ENCODE results near the gene METRNL. TPM values are rescaled to one million over a fixed set of nuclear protein-coding genes. Genes with fewer than 3 reads are reported as not detected.

METRNL gene
- total RNA-seq, 2 experiments from 2014 or later: 11.1 to 13.2 TPM

DNA sequence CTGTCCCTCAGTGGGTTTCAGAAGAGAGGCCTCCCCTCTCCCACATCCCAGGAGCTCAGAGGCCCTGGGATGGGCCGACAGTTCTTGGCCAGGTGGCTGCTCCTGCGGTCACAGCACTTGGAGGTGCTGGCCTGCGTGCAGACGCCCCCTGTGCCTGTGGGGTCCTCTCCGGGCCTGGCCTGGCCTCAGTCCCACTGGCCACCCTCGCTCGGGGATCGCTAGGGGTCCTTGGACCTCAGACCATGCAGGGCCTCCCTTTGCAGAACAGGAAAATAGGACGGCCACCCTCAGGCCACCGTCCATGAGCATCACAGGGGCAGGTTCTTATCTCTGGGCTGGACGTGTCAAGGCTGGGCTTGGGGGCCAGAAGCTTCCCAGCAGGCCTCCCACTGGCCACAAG lies 30.0 kb downstream of the METRNL start:
- peaks cover 4% of the 10 kb centered on the region for H3K27me3 Mint-ChIP-seq
- no peak overlapping the region for H3K4me3 Mint-ChIP-seq
- no peak overlapping the region for H3K27ac Mint-ChIP-seq
- no peaks in the 10 kb centered on the region for H3K4me1 Mint-ChIP-seq
- no peak for ATAC-seq (ENCODE audit: low read depth)
- no peak for DNase-seq
- no peaks in the 10 kb centered on the region for H3K9me3 Mint-ChIP-seq
- H3K36me3 Mint-ChIP-seq: no peaks in the 10 kb centered on the region
- POLR2A ChIA-PET: no interaction called here

DNA sequence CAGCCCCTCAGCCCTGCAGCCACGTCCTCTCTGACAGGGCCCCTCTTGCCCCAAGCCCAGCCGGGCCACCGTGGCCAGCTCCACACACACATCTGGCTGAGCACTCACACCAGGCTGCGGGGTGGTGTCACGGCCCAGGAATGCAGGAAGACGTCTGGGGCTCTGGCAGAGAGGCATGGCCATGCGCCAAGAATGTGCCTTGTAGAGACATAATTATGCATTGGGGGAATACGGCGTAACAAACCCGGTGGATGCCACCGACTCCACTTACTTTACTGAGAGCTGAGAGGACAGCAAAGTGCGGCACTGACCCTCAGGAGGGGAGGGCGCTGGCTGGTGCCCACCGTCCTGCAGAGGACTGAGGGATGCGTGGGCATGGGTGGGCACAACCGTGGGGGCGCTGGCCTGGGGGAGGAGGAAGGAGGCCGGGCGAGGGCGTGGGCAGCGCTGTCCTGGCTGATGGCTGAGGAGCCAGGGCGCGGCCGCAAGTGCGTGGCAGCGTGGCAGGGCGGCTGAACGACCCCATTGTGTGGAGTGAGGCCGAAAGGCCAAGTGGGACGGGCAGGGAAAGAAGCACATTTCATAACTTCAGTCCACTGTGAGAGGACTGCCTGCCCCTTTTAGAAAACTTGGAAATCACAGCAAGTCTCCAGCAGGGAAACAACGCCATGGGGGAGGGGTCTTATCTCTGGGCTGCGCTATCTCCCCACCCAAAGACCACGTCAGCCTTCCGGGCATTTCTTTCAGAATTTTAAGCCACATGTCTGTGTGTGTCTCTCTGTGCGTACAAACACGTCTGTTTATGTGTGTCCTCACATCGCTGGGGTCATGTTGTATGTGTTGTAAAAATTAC lies 30.6 kb downstream of the METRNL start:
- POLR2A ChIA-PET: no interaction called here
- no peaks in the 10 kb centered on the region for H3K4me1 Mint-ChIP-seq

DNA sequence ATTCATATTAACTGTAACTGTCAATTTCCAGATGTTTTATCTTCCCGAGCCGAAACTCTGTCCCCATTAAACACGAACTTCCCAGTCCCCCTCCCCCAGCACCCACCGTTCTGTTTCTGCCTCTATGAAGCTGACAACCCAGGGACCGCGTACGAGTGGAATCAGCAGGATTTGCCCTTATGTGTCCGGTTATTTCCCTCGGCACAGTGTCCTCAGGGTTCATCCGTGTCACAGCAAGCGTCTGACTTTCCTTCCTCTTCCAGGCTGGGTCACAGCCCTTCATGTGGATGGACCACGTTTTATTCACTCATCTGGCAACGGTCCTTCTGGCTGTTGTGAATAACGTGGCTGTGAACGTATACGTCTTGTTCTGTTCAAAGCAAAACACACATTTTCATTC lies 31.3 kb downstream of the METRNL start:
- Mint-ChIP-seq H3K36me3 (no peaks in the 10 kb centered on the region), H3K27ac (no peak overlapping the region), H3K4me3 (no peak overlapping the region), H3K27me3 (peaks cover 4% of the 10 kb centered on the region), H3K4me1 (no peaks in the 10 kb centered on the region), H3K9me3 (no peaks in the 10 kb centered on the region)
- no peak for ATAC-seq (ENCODE audit: low read depth)
- DNase-seq: no peak
- POLR2A ChIA-PET: no interaction called here

More for the DNA sequence above, 30.6 kb downstream of the METRNL start:
- H3K27me3 Mint-ChIP-seq: peaks cover 4% of the 10 kb centered on the region
- no peaks in the 10 kb centered on the region for H3K9me3 Mint-ChIP-seq
- ATAC-seq (ENCODE audit: low read depth): no peak
- no peaks in the 10 kb centered on the region for H3K36me3 Mint-ChIP-seq
- DNase-seq: no peak
- H3K4me3 Mint-ChIP-seq: no peak overlapping the region
- no peak overlapping the region for H3K27ac Mint-ChIP-seq

DNA sequence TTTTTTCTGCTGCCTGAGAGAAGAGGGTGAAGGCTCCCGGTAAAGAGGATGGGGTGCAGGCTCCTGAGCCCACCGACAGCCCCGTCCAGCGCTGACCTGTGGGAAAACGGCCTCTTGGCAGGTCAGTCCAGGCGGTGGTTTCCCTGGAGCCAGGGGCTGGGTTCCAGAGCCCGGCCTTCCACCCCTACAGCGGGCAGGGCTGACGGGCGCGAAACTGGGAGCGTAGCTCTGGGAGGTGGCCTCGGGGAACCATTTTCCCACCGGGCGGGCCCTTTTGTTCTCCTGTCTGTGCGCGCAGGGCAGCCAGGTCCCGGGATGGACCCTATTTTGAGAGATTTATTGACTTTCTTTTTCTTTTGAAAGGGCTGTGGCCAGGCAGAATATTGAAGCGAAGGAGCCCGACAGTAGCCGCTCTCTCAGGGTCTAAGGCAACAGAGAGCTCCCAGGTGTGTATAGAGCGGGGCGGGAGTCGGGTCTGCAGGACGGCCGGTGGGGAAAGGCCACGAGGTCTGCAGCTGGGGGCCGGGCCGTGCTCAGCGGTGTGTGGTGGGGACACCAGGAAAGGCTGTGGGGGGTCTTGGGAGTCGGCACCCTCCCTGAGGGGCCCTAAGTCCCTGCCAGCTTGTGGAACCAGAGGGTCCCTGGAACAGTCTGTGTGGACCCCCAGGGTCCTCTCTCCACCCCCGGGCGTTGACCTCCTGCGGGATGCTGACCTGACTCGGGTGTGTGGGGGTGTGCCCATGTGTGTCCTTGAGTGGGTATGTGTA lies 32.3 kb downstream of the METRNL start:
- POLR2A ChIA-PET: no interaction called here
- H3K27ac Mint-ChIP-seq: no peak overlapping the region
- H3K36me3 Mint-ChIP-seq: no peaks in the 10 kb centered on the region
- no peak overlapping the region for H3K4me3 Mint-ChIP-seq
- ATAC-seq (ENCODE audit: low read depth): no peak
- DNase-seq: no peak
- H3K27me3 Mint-ChIP-seq: peaks cover 7% of the 10 kb centered on the region
- no peaks in the 10 kb centered on the region for H3K9me3 Mint-ChIP-seq
- H3K4me1 Mint-ChIP-seq: no peaks in the 10 kb centered on the region

DNA sequence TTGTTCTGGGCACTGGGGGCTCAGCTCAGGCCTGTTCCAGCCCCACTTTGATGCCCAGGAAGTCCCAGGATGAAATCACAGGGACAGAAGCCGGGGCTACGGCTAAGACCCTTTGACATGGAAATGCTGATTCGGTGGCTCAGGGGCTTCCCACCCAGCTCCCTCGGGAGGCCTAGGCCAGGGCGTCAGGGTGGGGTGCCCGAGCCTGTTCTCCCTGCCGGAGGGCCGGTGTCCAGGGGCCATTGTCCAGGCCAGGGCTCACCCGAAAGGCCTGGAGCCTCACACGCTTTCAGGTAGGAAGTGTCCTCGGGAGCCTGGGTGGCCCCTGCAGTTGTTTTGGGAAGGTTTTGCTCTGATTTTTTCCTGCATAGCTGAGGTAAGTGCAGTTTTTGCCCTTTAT lies 34.0 kb downstream of the METRNL start:
- DNase-seq (no peak), ATAC-seq (ENCODE audit: low read depth) (no peak)
- no peak overlapping the region for H3K27ac Mint-ChIP-seq
- POLR2A ChIA-PET: no interaction called here
- H3K36me3 Mint-ChIP-seq: no peaks in the 10 kb centered on the region
- peaks cover 2% of the 10 kb centered on the region for H3K4me1 Mint-ChIP-seq
- H3K4me3 Mint-ChIP-seq: no peak overlapping the region
- peaks cover 5% of the 10 kb centered on the region for H3K27me3 Mint-ChIP-seq
- H3K9me3 Mint-ChIP-seq: no peaks in the 10 kb centered on the region

DNA sequence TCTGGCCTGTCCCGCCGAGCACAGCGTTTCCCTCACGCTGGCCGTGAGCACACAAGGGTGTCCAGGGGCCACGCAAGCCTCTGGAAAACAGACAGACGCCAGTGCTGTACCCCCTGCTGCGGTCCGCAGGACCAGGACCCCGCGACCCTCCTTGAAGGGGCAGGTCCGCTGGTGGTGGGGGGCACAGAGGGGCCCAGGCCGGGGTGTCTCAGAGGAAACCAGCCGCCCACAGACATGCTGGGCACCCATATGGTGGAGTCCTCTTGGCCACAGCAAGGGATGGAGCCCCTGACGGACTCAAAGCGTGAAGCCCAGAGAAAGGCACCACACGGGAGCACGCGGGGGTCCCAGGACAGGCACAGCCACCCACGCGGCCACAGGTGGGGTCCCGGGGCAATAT lies 34.4 kb downstream of the METRNL start:
- Mint-ChIP-seq H3K9me3 (no peaks in the 10 kb centered on the region), H3K4me3 (no peak overlapping the region), H3K36me3 (no peaks in the 10 kb centered on the region), H3K27ac (no peak overlapping the region), H3K27me3 (peaks cover 8% of the 10 kb centered on the region), H3K4me1 (peaks cover 3% of the 10 kb centered on the region)
- ATAC-seq (ENCODE audit: low read depth) (no peak), DNase-seq (no peak)
- POLR2A ChIA-PET: no interaction called here

DNA sequence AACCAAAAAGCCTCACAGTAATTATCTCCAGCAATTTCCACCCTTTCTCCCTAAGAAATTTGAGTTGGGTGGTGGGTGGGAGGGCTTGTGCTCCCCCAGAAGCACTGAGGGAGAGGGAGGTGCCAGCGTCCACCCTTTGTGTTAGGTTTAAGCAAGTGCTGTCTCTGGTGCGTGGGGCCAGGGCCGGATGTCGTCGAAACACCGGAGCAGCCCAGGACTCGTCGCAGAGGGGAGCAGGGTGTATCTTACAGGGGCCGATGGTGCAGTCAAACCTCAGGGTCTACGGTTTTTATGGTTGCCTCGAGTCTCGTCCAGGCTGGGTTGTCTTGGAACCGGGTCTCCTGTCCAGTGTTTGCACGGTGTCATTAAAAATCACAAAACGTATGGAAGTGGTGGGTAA lies 35.3 kb downstream of the METRNL start:
- Mint-ChIP-seq H3K4me3 (no peak overlapping the region), H3K36me3 (no peaks in the 10 kb centered on the region), H3K9me3 (peaks cover 1% of the 10 kb centered on the region), H3K27ac (no peak overlapping the region), H3K4me1 (peaks cover 10% of the 10 kb centered on the region), H3K27me3 (peaks cover 16% of the 10 kb centered on the region)
- DNase-seq (no peak), ATAC-seq (ENCODE audit: low read depth) (no peak)
- POLR2A ChIA-PET: no interaction called here

DNA sequence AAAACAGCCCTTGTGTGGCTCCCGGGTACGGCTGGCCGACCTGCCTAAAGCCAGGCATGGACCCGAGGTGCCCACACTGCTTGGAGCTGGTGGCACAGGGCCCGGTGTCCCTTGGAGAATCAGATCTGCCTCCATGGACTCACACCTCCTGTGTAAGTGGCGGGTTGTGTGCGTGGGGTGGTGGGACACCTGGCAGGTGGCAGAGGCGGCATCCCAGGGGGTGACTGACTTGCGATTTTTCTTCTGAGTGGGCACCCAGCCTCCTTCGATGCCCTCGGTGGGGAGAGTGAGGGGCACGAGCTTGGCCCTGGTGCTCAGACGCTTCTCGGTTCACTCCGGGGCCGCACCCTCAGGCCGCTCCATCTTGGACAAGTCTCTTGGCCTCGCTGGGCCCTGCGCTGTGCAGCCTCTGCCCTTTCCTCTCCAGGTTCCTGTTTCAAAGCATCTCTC lies 35.8 kb downstream of the METRNL start:
- Mint-ChIP-seq H3K4me3 (no peak overlapping the region), H3K36me3 (no peaks in the 10 kb centered on the region), H3K27ac (no peak overlapping the region), H3K9me3 (peaks cover 1% of the 10 kb centered on the region), H3K27me3 (peaks cover 16% of the 10 kb centered on the region), H3K4me1 (peaks cover 11% of the 10 kb centered on the region)
- POLR2A ChIA-PET: interaction anchor here (0.6 kb wide), 1 partner anchor 10 kb away, joined by 3 read pairs; no protein-coding TSS in a partner anchor
- DNase-seq (no peak), ATAC-seq (ENCODE audit: low read depth) (no peak)

DNA sequence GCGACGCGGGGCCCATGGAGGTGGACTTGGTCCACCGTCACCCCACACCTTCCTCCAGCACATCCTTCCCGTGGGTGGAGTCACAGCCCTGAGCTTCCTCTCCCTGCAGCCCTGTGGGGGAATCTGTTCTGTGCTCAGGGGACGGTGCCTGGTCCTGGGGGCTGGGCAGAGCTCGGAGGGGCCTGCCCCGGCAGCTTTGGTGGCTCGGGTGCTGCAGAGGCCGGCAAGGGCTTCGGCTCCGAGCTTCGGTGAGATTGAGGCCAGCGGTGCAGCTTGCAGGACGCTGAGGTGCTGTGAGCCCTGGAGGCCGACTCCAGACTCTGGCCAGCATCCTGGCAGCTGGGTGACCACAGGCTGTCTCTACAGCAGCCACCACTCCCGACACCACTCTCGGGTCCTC lies 36.4 kb downstream of the METRNL start:
- peaks cover 14% of the 10 kb centered on the region for H3K4me1 Mint-ChIP-seq
- DNase-seq: no peak
- H3K36me3 Mint-ChIP-seq: no peaks in the 10 kb centered on the region
- H3K27me3 Mint-ChIP-seq: peaks cover 20% of the 10 kb centered on the region
- peak overlapping the region; percentile 42 for H3K27ac Mint-ChIP-seq
- POLR2A ChIA-PET: interaction anchor here (0.6 kb wide), 1 partner anchor 10 kb away, joined by 3 read pairs; no protein-coding TSS in a partner anchor
- no peak for ATAC-seq (ENCODE audit: low read depth)
- H3K9me3 Mint-ChIP-seq: peaks cover 1% of the 10 kb centered on the region
- H3K4me3 Mint-ChIP-seq: no peak overlapping the region

DNA sequence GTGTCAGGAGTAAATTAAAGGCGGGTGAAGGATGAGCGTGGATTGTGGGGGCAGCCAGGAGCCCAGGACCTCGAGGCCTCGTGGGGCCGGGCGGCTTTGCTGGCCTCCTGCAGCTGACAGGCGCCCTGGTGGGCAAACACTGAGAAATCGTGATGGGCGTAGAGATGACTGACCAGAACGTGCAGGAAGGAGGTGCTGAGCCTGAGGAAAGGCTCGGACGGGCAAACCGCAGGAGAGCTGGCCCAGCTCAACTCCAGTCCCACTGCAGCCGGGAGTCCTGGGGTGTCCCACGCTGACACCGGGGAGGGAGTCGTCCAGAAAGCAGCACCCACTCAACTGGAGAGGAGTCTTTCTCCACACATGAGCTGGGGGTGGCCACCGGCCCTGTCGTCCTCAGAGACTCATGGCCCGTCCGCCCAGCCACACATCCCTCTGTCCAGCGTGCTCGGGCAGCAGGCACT lies 36.9 kb downstream of the METRNL start:
- Mint-ChIP-seq H3K27me3 (peaks cover 20% of the 10 kb centered on the region), H3K9me3 (peaks cover 1% of the 10 kb centered on the region), H3K4me1 (peaks cover 14% of the 10 kb centered on the region), H3K4me3 (no peak overlapping the region), H3K36me3 (no peaks in the 10 kb centered on the region), H3K27ac (peak overlapping the region; percentile 42)
- no peak for ATAC-seq (ENCODE audit: low read depth)
- no peak for DNase-seq
- POLR2A ChIA-PET: no interaction called here

DNA sequence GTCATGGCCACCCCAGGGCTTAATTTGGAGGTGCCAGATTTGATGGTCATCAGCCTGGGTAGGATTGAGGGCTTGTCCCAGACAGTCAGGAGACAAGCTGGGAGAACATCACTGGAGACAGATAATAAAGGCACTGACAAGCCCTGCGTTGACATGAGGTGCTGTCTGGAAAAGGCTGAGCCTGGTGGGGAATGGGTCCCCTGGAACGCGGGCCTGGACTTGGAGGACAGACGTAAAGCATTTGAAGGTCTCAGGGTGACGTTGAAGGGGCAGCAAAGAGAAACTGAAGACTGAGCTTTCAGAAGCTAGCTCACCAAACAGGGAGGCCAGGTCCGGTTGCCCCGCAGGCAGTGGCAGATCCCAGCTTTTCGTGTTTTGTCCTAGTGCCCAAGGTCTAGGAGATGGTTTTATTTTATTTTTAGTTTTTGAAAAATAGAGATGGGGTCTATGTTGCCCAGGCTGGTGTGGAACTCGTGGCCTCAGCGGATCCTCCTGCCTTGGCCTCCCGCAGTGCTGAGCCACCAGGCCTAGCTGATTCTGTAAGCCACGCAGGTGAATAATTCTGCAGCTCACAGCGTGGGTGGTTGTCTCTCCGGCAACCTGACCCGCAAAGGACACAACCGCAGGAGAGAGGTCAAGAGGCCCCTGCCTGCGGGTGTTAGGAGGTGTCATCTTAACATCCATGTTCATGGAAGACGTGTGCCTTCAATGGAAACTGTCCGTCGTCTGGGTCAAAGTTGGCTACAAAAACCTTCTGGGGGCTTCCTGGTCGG lies 37.6 kb downstream of the METRNL start:
- Mint-ChIP-seq H3K27me3 (peaks cover 25% of the 10 kb centered on the region), H3K36me3 (no peaks in the 10 kb centered on the region), H3K4me3 (no peak overlapping the region), H3K4me1 (peaks cover 14% of the 10 kb centered on the region), H3K27ac (no peak overlapping the region), H3K9me3 (peaks cover 1% of the 10 kb centered on the region)
- POLR2A ChIA-PET: no interaction called here
- DNase-seq: no peak
- no peak for ATAC-seq (ENCODE audit: low read depth)

DNA sequence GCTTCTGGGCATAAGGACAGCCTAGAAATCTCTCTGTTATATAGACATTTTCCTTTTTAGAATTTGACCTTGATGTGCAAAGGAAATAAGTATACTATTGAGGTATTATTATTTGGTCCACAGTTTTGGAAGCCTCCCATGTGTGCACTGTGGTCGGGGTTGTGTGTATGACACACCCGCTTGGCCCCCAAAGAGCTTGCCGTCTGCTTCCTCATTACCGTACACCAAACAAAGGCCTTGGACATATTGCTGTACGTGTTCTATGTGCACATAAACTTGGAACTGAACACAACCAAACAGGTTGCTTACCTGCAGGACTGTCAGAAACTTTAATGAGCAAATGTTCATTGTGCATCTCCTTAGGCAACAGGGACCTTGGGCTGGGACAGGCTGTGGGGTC lies 38.2 kb downstream of the METRNL start:
- H3K27ac Mint-ChIP-seq: no peak overlapping the region
- ATAC-seq (ENCODE audit: low read depth): no peak
- no peaks in the 10 kb centered on the region for H3K36me3 Mint-ChIP-seq
- POLR2A ChIA-PET: no interaction called here
- no peak overlapping the region for H3K4me3 Mint-ChIP-seq
- peaks cover 3% of the 10 kb centered on the region for H3K9me3 Mint-ChIP-seq
- peaks cover 31% of the 10 kb centered on the region for H3K27me3 Mint-ChIP-seq
- no peak for DNase-seq
- H3K4me1 Mint-ChIP-seq: peaks cover 16% of the 10 kb centered on the region

DNA sequence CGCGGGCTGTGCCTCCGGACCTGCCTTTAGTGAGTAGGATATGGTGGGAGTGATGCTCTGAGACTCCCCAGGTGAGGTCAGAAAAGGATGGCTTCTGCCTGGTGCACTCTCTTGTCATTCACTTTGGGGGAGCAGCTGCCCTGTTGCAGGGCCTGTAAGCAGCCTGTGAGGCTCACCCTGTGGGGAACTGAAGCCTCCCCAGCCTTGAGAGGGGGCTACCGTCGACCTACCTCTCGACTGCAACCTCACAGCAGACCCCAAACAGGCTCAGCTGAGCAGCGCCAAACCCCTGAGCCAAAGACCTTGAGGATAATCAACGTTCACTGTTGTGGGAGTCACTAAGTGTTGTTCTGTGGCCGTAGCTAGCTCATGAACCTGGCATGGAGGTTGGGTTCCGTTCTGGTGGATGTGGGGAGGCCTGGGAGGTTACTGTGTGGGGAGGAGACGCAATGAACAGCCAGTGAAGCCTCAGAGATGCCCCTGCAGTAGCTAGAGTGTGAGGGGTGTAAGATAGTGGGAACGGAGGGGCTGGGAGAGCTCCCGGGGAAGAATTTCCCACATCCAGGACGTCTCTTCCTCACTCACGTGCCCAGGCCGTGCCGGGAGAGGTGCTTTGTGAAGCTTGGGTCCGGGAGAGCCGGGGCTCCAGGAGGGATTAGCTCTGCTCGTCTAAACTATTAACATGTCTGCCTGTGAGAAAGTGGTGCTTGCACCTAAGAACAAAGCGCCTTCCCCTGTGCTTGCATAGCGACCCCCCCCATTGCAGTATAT lies 38.8 kb downstream of the METRNL start:
- H3K27ac Mint-ChIP-seq: no peak overlapping the region
- no peak overlapping the region for H3K4me3 Mint-ChIP-seq
- POLR2A ChIA-PET: no interaction called here

More for the DNA sequence above, 38.8 kb downstream of the METRNL start:
- ATAC-seq (ENCODE audit: low read depth) (no peak), DNase-seq (no peak)
- Mint-ChIP-seq H3K4me1 (peaks cover 16% of the 10 kb centered on the region), H3K9me3 (peaks cover 4% of the 10 kb centered on the region), H3K27me3 (peaks cover 33% of the 10 kb centered on the region), H3K36me3 (no peaks in the 10 kb centered on the region)

Data from activated naive CD8-positive, alpha-beta T cell treated with anti-CD3 and anti-CD28 coated beads, Interleukin-2, amount 10 ng/mL, durations not matched to agents 7 days and 5 days (primary cell).